Measurements from ENCODE around the gene VWA8. TPM values are rescaled to one million over a fixed set of nuclear protein-coding genes. Genes with fewer than 3 reads are reported as not detected.
A peak's percentile ranks its signal among the peaks of the same experiment; 100 is the strongest.
"Not testable (repeated sequence)": the region's sequence is repeated elsewhere in the genome, so short reads cannot be mapped to it uniquely, and the experiment has no call there.

The VWA8 gene
- total RNA-seq, 1 experiment from 2014 or later = 21.4 TPM

DNA sequence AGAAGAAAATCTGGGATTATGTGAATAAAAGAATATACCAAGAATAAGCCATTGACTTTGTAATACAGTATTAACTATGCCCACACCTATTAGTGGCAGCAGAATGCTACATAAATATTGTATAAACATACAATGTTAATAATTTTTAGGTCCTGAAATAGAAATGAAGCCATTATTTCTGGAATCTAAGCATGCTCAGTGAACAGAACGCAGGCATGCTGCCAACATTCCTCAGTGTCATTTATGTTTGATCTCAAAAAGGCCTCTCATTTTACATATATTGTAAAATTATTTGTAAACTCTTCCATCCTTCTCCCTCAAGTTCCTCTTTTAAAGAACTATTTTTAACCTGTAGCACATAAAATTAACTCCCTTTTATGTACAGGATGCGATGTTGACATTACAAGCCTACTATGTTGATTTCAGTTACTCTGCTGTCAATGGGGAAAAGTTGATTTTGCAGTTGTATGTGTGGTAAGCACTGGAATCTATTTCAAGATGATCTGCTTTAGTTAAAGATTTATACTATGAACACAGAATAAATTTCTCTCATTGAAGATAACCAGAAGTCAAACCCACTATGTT is 118.8 kb downstream of the VWA8 start:
- no TSS peak for BruUV-seq (replicated peaks)
- TF ChIP-seq, protein P1, sequence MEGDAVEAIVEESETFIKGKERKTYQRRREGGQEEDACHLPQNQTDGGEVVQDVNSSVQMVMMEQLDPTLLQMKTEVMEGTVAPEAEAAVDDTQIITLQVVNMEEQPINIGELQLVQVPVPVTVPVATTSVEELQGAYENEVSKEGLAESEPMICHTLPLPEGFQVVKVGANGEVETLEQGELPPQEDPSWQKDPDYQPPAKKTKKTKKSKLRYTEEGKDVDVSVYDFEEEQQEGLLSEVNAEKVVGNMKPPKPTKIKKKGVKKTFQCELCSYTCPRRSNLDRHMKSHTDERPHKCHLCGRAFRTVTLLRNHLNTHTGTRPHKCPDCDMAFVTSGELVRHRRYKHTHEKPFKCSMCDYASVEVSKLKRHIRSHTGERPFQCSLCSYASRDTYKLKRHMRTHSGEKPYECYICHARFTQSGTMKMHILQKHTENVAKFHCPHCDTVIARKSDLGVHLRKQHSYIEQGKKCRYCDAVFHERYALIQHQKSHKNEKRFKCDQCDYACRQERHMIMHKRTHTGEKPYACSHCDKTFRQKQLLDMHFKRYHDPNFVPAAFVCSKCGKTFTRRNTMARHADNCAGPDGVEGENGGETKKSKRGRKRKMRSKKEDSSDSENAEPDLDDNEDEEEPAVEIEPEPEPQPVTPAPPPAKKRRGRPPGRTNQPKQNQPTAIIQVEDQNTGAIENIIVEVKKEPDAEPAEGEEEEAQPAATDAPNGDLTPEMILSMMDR (IDR thresholded peaks at IDR 0.05; ENCODE audit: unreplicated experiment) = no peak
- intact Hi-C loops (cut with micrococcal nuclease) = no loop called here
- Mint-ChIP-seq H3K4me3 (ENCODE audit: unreplicated experiment) (no peak overlapping the region), H3K36me3 (ENCODE audit: insufficient read depth, unreplicated experiment) (peaks cover 16% of the 10 kb centered on the region), H3K4me1 (ENCODE audit: insufficient read depth, unreplicated experiment) (peaks cover 5% of the 10 kb centered on the region), H3K27me3 (ENCODE audit: insufficient read depth, unreplicated experiment) (no peaks in the 10 kb centered on the region), H3K27ac (ENCODE audit: low read depth, unreplicated experiment) (no peak overlapping the region), H3K9me3 (ENCODE audit: unreplicated experiment) (no peaks in the 10 kb centered on the region)
- ChIA-PET POLR2A (no interaction called here), CTCF (no interaction called here)
- DNase-seq (ENCODE audit: unreplicated experiment) = peak; percentile 15

DNA sequence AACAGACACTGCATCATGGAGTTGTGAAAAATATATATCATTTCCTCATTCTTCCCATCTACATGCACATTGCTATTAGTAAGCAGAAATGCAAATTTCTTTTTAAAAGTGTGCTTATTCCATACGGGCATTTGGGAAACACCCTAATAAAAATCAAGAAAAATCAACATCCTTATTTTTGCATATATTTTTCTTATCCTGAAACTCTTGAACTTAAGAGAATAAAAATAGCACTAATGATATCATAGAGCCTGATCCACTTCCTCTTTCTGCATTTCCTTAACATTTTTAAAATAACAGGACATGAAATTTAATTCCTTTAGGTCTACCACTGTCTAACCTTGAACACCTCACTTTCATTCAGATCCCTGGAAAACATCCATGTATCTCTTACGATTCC is 123.3 kb downstream of the VWA8 start:
- ChIA-PET CTCF (interaction anchor here (0.6 kb wide), 1 partner anchor 139 kb away, joined by 3 read pairs; no protein-coding TSS in a partner anchor), POLR2A (interaction anchor here (0.6 kb wide), 1 partner anchor 99 kb away, joined by 4 read pairs; no protein-coding TSS in a partner anchor)
- H3K4me1 Mint-ChIP-seq (ENCODE audit: insufficient read depth, unreplicated experiment) = peaks cover 5% of the 10 kb centered on the region
- intact Hi-C loops (cut with micrococcal nuclease) = no loop called here
- TF ChIP-seq, protein P1 (IDR thresholded peaks at IDR 0.05; ENCODE audit: unreplicated experiment) = no peak
- no peaks in the 10 kb centered on the region for H3K27me3 Mint-ChIP-seq (ENCODE audit: insufficient read depth, unreplicated experiment)
- no TSS peak for BruUV-seq (replicated peaks)
- H3K27ac Mint-ChIP-seq (ENCODE audit: low read depth, unreplicated experiment) = no peak overlapping the region
- H3K36me3 Mint-ChIP-seq (ENCODE audit: insufficient read depth, unreplicated experiment) = peaks cover 16% of the 10 kb centered on the region
- H3K4me3 Mint-ChIP-seq (ENCODE audit: unreplicated experiment) = no peak overlapping the region
- DNase-seq (ENCODE audit: unreplicated experiment) = no peak
- H3K9me3 Mint-ChIP-seq (ENCODE audit: unreplicated experiment) = no peaks in the 10 kb centered on the region

DNA sequence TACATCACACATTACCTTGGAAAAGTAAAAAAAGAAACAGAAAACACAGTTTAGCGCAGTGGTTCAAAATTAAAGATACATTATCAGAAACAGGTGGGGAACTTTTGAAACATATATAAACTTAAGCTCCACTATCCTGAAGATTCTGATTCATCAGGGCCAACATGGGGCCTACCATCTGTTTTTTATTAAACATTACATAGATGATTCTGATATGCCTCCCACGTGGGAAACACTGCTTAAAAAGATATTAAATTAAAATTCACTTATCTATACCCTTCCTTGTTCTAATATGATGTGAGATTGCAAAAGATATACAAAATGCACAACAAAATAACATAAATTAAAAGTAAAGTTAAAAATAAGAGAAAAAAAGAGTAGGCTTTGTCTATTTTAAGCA is 125.0 kb downstream of the VWA8 start:
- DNase-seq (ENCODE audit: unreplicated experiment) = no peak
- ChIA-PET CTCF (interaction anchor here (0.6 to 1.4 kb wide), 2 partner anchors 42 to 167 kb away, joined by 3 to 5 read pairs; no protein-coding TSS in a partner anchor), POLR2A (interaction anchor here (0.7 kb wide), 1 partner anchor 9 kb away, joined by 3 read pairs; no protein-coding TSS in a partner anchor)
- intact Hi-C loops (cut with micrococcal nuclease) = no loop called here
- H3K4me1 Mint-ChIP-seq (ENCODE audit: insufficient read depth, unreplicated experiment) = no peaks in the 10 kb centered on the region
- H3K9me3 Mint-ChIP-seq (ENCODE audit: unreplicated experiment) = no peaks in the 10 kb centered on the region
- peaks cover 27% of the 10 kb centered on the region for H3K36me3 Mint-ChIP-seq (ENCODE audit: insufficient read depth, unreplicated experiment)
- no peaks in the 10 kb centered on the region for H3K27me3 Mint-ChIP-seq (ENCODE audit: insufficient read depth, unreplicated experiment)
- TF ChIP-seq, protein P1 (IDR thresholded peaks at IDR 0.05; ENCODE audit: unreplicated experiment) = no peak
- no peak overlapping the region for H3K4me3 Mint-ChIP-seq (ENCODE audit: unreplicated experiment)
- no TSS peak for BruUV-seq (replicated peaks)
- H3K27ac Mint-ChIP-seq (ENCODE audit: low read depth, unreplicated experiment) = no peak overlapping the region

DNA sequence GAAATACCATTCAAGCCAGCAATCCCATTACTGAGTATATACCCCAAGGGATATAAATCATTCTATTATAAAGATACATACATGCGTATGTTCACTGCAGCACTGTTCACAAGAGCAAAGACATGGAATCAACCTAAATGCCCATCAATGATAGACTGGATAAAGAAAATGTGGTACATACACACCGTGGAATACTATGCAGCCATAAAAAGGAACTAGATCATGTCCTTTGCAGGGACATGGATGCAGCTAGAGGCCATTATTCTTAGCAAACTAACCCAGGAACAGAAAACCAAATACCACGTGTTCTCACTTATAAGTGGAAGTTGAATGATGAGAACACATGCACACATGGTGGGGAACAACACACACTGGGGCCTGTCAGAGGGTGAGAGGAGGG is 126.2 kb downstream of the VWA8 start:
- POLR2A ChIA-PET; H3K9me3 Mint-ChIP-seq (ENCODE audit: unreplicated experiment); H3K27ac Mint-ChIP-seq (ENCODE audit: low read depth, unreplicated experiment); H3K4me1 Mint-ChIP-seq (ENCODE audit: insufficient read depth, unreplicated experiment); intact Hi-C loops (cut with micrococcal nuclease); BruUV-seq (replicated peaks); H3K4me3 Mint-ChIP-seq (ENCODE audit: unreplicated experiment); DNase-seq (ENCODE audit: unreplicated experiment); H3K27me3 Mint-ChIP-seq (ENCODE audit: insufficient read depth, unreplicated experiment); CTCF ChIA-PET: not testable (repeated sequence)
- H3K36me3 Mint-ChIP-seq (ENCODE audit: insufficient read depth, unreplicated experiment) = peaks cover 23% of the 10 kb centered on the region

Measured in MCF 10A (cell line).